AG04450 (cell line): Measurements from ENCODE around the gene ANKRD61. TPM values are rescaled to one million over a fixed set of nuclear protein-coding genes. Genes with fewer than 3 reads are reported as not detected.
A peak's percentile ranks its signal among the peaks of the same experiment; 100 is the strongest.
"Not testable (repeated sequence)": the region's sequence is repeated elsewhere in the genome, so short reads cannot be mapped to it uniquely, and the experiment has no call there.

ENCODE experiments used
- CTCF ChIA-PET: fragments of 300-600, 350-600 bp; formaldehyde crosslinking; extraction: SDS; loops from one replicate; lab custom pipeline; 2022; ENCODE audit warnings: antibody characterized with exemption, inconsistent platforms; lab: Charles Lee
- POLR2A ChIA-PET: fragments of 350-600 bp; formaldehyde crosslinking; extraction: SDS; loops from one replicate; lab custom pipeline; 2021; ENCODE audit warnings: antibody characterized with exemption, inconsistent platforms; lab: Yijun Ruan, JAX
- DNase-seq: peaks from one replicate; pipeline ENCODE4 v3.0.0-alpha.2; 2011; ENCODE audit warnings: low read depth, low spot score
- H3K27ac ChIP-seq: one replicate; pipeline ENCODE4 v1.5.1; 2012; ENCODE audit warnings: low read depth, low read length, control low read depth
- H3K27me3 ChIP-seq: one replicate; pipeline ENCODE4 v1.6.0; 2012; ENCODE audit warnings: low read length; ENCODE audit not compliant: control insufficient read depth, insufficient read depth
- H3K4me3 ChIP-seq: 2 replicates; pipeline ENCODE4 v1.5.1; 2011; ENCODE audit warnings: mild to moderate bottlenecking, low read depth, low read length, control low read depth
- H3K9me3 ChIP-seq: 2 replicates; pipeline ENCODE4 v1.5.1; 2012; ENCODE audit warnings: low read length; ENCODE audit not compliant: control insufficient read depth, insufficient read depth
- polyA minus RNA-seq: library from RNA; depleted of rRNA, polyadenylated mRNA; stranded (reverse); fragments of >200 nt; gene quantifications from 2 replicates; pipeline ENCODE4 v1.2.3, GENCODE V29; 2011; rRNA and poly(A)+ RNA removed
- polyA plus RNA-seq: library from polyadenylated mRNA; depleted of rRNA; stranded (reverse); fragments of >200 nt; gene quantifications from 2 replicates; pipeline ENCODE4 v1.2.3, GENCODE V29; 2011; rRNA removed
- TF ChIP-seq, protein P1 (sequence below): IDR thresholded peaks from 2 replicates; pipeline ENCODE4 v1.5.1; 2011; ENCODE audit warnings: low read depth, low read length, control low read depth, inconsistent platforms

ANKRD61 gene
- 0.19 and 0.22 TPM in 2 replicates for polyA plus RNA-seq
- polyA minus RNA-seq, result 0.30 and 1.2 TPM in 2 replicates

DNA sequence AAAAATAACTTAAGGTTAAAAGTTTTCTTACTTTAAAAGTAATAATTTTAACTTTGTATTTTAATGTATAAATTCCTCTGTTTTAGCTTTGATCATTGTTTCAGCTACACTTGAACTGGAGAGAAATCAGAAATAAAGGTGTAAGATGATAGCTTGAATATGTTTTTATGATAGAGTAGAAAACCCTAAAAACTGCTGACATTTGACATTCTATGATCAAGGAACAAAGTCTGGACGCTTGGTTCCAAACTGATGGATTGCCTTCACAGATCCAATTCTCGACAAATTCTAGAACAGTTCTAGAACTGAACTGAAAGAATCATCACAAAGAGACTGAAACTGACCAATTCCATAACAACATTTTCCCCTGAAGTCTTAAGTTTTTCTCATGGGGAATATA lies at the start of gene ANKRD61:
TSS of gene ANKRD61 (plus strand) at position 389 of the 400 bp plus-strand sequence. CDS start at position 389, 0 bp downstream.
- DNase-seq, result no peak
- ChIA-PET CTCF (interaction anchor here (2.0 kb wide), 1 partner anchor 33 kb away, joined by 7 read pairs; no protein-coding TSS in a partner anchor), POLR2A (no interaction called here)
- Histone ChIP-seq H3K4me3 (no peak within 1 kb of the TSS), H3K27ac (no peak within 1 kb of the TSS), H3K9me3 (no peaks in the 10 kb centered on the region; the same call in 1 of the 2 replicates), H3K27me3 (no peaks in the 10 kb centered on the region)
- TF ChIP-seq, protein P1, sequence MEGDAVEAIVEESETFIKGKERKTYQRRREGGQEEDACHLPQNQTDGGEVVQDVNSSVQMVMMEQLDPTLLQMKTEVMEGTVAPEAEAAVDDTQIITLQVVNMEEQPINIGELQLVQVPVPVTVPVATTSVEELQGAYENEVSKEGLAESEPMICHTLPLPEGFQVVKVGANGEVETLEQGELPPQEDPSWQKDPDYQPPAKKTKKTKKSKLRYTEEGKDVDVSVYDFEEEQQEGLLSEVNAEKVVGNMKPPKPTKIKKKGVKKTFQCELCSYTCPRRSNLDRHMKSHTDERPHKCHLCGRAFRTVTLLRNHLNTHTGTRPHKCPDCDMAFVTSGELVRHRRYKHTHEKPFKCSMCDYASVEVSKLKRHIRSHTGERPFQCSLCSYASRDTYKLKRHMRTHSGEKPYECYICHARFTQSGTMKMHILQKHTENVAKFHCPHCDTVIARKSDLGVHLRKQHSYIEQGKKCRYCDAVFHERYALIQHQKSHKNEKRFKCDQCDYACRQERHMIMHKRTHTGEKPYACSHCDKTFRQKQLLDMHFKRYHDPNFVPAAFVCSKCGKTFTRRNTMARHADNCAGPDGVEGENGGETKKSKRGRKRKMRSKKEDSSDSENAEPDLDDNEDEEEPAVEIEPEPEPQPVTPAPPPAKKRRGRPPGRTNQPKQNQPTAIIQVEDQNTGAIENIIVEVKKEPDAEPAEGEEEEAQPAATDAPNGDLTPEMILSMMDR, result no peak

DNA sequence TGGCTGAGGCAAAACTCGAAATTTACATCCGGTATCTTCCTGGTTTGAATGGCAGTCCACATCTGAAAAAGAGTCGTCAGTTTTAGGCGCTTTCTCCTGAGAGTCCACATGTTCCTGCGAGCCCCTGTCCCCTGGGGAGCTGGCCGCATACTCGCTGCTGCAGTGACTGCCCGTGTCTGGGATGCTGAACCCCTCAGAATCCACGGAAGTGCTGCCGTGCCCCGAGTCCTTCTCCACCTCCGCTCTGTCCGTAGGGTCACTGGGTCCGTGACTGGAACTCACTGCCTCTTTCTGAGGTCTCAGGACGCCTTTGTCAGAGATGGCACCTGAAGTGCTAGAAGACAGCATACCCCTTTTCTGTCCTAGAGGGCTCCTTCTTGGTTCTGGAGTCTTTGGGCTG lies 44.1 kb upstream of the ANKRD61 start:
- H3K27ac ChIP-seq, CTCF ChIA-PET, DNase-seq, H3K27me3 ChIP-seq, H3K9me3 ChIP-seq, H3K4me3 ChIP-seq, POLR2A ChIA-PET: not testable (repeated sequence)

DNA sequence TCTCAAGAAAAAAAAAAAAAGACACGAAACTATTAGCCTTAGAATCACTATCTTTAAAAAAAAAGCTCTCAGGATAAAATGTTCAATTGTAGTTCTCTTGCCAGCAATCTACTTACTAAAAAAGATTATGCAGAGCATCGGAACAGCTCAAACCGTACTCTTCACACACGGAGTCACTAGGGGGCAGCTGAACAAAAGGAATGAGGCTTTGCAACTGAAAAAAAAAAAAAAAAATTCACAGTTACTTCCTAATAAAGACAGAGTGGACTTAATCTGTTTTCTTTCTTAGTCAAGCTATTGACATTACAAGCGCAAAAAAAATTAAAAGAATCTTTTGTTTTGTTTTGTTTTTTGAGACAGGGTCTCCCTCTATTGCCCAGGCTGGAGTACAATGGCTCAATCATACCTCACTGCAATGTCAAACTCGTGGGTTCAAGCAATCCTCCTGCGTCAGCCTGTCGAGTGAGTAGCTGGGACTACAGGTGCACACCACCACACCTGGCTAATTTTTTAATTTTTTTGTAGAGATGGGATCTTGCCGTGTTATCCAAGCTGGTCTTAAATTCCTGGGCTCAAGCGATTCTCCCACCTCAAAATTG lies 33.9 kb upstream of the ANKRD61 start:
- DNase-seq, result peak; percentile 32
- CTCF ChIA-PET, result interaction anchor here (0.5 to 1.9 kb wide), 35 partner anchors 11 to 446 kb away, joined by 3 to 23 read pairs (median 4); partner anchors contain the start of genes AIMP2, ANKRD61 and PMS2
- H3K4me3 ChIP-seq, result no peak overlapping the region
- POLR2A ChIA-PET, result interaction anchor here (0.6 to 0.7 kb wide), 3 partner anchors 18 to 680 kb away, joined by 4 to 5 read pairs (median 4); no protein-coding TSS in a partner anchor
- H3K9me3 ChIP-seq, result no peaks in the 10 kb centered on the region
- TF ChIP-seq, protein P1, result peak; percentile 69
- H3K27me3 ChIP-seq, result no peaks in the 10 kb centered on the region
- H3K27ac ChIP-seq, result no peak overlapping the region

DNA sequence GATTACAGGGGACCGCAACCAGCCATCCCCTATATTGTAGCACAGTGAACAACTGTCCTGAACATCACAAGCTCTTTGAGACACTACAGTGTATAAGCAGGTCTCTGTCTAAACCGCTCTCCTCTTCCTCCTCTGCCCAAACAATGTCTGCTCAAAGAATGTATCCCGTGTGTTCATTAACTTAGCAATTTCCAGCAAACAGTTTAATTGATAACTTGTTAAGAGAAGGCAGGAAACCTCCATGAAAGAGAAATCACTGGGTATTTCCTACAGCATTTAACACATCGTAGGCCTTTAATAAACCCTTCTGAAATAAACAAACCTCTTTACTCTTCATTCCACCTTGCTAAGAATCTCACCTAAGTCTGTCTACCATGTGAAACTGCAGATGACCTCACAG lies 23.8 kb upstream of the ANKRD61 start:
- TF ChIP-seq, protein P1, result no peak
- ChIA-PET POLR2A (no interaction called here), CTCF (interaction anchor here (2.5 kb wide), 1 partner anchor 10 kb away, joined by 15 read pairs; no protein-coding TSS in a partner anchor)
- H3K4me3 ChIP-seq, result no peak overlapping the region
- H3K27me3 ChIP-seq, result no peaks in the 10 kb centered on the region
- no peak for DNase-seq
- H3K9me3 ChIP-seq, result no peaks in the 10 kb centered on the region; the same call in 1 of the 2 replicates
- H3K27ac ChIP-seq, result no peak overlapping the region

DNA sequence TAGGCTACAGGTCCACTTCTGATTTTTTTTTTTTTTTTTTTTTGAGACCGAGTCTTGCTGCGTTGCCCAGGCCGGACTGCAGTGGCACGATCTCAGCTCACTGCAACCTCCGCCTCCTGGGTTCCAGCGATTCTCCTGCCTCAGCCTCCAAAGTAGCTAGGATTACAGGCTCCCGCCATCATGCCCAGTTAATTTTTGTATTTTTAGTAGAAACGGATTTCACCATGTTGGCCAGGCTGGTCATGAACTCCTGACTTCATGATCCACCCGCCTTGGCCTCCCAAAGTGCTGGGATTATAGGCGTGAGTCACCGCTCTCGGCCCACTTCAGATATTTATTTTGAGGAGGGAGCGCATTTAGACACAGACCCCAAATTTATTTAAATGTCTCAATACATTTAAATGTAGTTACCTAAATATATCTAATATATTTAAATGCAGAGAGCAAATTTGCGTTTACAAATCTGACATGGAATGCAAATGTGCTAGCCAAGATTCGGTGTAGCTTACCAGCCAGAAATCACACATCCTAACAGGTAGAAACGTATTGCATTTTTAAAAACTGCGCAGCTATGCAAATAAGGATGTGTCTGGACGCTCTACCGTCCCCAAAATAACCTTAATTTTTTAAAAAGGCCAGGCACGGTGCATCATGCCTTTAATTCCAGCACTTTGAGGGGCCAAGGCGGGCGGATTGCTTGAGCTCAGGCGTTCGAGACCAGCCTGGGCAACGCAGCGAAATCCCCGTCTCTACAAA lies 23.2 kb upstream of the ANKRD61 start:
- peak overlapping the region; percentile 73 for H3K27ac ChIP-seq
- ChIA-PET POLR2A (interaction anchor here (0.6 kb wide), 1 partner anchor 17 kb away, joined by 4 read pairs; no protein-coding TSS in a partner anchor), CTCF (interaction anchor here (1.0 to 2.5 kb wide), 2 partner anchors 11 to 15 kb away, joined by 3 to 15 read pairs; no protein-coding TSS in a partner anchor)

More for the DNA sequence above, 23.2 kb upstream of the ANKRD61 start:
- H3K27me3 ChIP-seq, DNase-seq, H3K9me3 ChIP-seq: not testable (repeated sequence)
- peak overlapping the region; percentile 89 for H3K4me3 ChIP-seq
